GM19240 (cell line): ENCODE measurements around the gene TRNT1.

Source experiments
- DNase-seq: peaks from one replicate; pipeline ENCODE4 v3.0.0; 2011; ENCODE audit warnings: low spot score; ENCODE audit not compliant: insufficient read length

TRNT1 gene

GRCh38 chr3:3110749-3111361 lies 15.9 kb upstream of the TRNT1 start:
- DNase-seq: no peak

- no peak for DNase-seq
Measured at GRCh38 chr3:3113042-3113709, 13.6 kb upstream of the TRNT1 start.

- DNase-seq: no peak
Measured at GRCh38 chr3:3117651-3118050, 9.1 kb upstream of the TRNT1 start.

- no peak for DNase-seq
Measured at GRCh38 chr3:3119393-3119851, 7.3 kb upstream of the TRNT1 start.

GRCh38 chr3:3125977-3126376 lies 763 bp upstream of the TRNT1 start:
- no peak for DNase-seq

- peak; percentile 8 for DNase-seq
Measured at GRCh38 chr3:3127432-3128010, 781 bp downstream of the TRNT1 start.

GRCh38 chr3:3129579-3129978 lies 2.8 kb downstream of the TRNT1 start:
- DNase-seq: no peak

GRCh38 chr3:3133500-3133899 lies 6.8 kb downstream of the TRNT1 start:
- no peak for DNase-seq

- DNase-seq: no peak
Measured at GRCh38 chr3:3134750-3135448, 8.2 kb downstream of the TRNT1 start.

- no peak for DNase-seq
Measured at GRCh38 chr3:3137526-3137925, 10.8 kb downstream of the TRNT1 start.

GRCh38 chr3:3141939-3142338 lies 15.2 kb downstream of the TRNT1 start:
- DNase-seq: no peak

- DNase-seq: no peak
Measured at GRCh38 chr3:3145831-3146230, 19.1 kb downstream of the TRNT1 start.

- DNase-seq: no peak
Measured at GRCh38 chr3:3149560-3149959, 22.8 kb downstream of the TRNT1 start.

GRCh38 chr3:3151513-3151912 lies 24.8 kb downstream of the TRNT1 start:
- DNase-seq: no peak

- DNase-seq: no peak
Measured at GRCh38 chr3:3154879-3155610, 28.3 kb downstream of the TRNT1 start.

- no peak for DNase-seq
Measured at GRCh38 chr3:3157484-3157883, 30.7 kb downstream of the TRNT1 start.

- no peak for DNase-seq
Measured at GRCh38 chr3:3160826-3161225, 34.1 kb downstream of the TRNT1 start.

- DNase-seq: no peak
Measured at GRCh38 chr3:3165241-3165640, 38.5 kb downstream of the TRNT1 start.

GRCh38 chr3:3165650-3166049 lies 38.9 kb downstream of the TRNT1 start:
- no peak for DNase-seq

GRCh38 chr3:3170998-3171397 lies 44.3 kb downstream of the TRNT1 start:
- DNase-seq: no peak

- DNase-seq: no peak
Measured at GRCh38 chr3:3172627-3173026, 45.9 kb downstream of the TRNT1 start.
